Adipocyte (in vitro differentiated cells): ENCODE results near the gene CLDN24.

ENCODE experiments used
- DNase-seq: peaks from one replicate; pipeline ENCODE4 v3.0.0-alpha.2; 2015; ENCODE audit warnings: low read depth
- H3K27me3 ChIP-seq: replicated peaks from 2 replicates; pipeline ENCODE4 v1.7.0; 2013; ENCODE audit warnings: mild to moderate bottlenecking, low read length, moderate library complexity; ENCODE audit not compliant: control insufficient read depth, insufficient read depth
- H3K36me3 ChIP-seq: 2 replicates; pipeline ENCODE4 v1.7.0; 2013; ENCODE audit warnings: low read length, mild to moderate bottlenecking, moderate library complexity; ENCODE audit not compliant: control insufficient read depth, insufficient read depth, severe bottlenecking
- H3K4me1 ChIP-seq: 2 replicates; pipeline ENCODE4 v1.7.0; 2013; ENCODE audit warnings: mild to moderate bottlenecking, low read length, moderate library complexity; ENCODE audit not compliant: control insufficient read depth, insufficient read depth
- H3K4me3 ChIP-seq: 2 replicates; pipeline ENCODE4 v1.7.0; 2013; ENCODE audit warnings: mild to moderate bottlenecking, low read length, moderate library complexity
- H3K9ac ChIP-seq: 2 replicates; pipeline ENCODE4 v1.7.0; 2013; ENCODE audit warnings: mild to moderate bottlenecking, low read length, moderate library complexity
- H3K9me3 ChIP-seq: 2 replicates; pipeline ENCODE4 v1.7.0; 2013; ENCODE audit warnings: mild to moderate bottlenecking, low read length, moderate library complexity; ENCODE audit not compliant: control insufficient read depth

CLDN24 gene

DNA sequence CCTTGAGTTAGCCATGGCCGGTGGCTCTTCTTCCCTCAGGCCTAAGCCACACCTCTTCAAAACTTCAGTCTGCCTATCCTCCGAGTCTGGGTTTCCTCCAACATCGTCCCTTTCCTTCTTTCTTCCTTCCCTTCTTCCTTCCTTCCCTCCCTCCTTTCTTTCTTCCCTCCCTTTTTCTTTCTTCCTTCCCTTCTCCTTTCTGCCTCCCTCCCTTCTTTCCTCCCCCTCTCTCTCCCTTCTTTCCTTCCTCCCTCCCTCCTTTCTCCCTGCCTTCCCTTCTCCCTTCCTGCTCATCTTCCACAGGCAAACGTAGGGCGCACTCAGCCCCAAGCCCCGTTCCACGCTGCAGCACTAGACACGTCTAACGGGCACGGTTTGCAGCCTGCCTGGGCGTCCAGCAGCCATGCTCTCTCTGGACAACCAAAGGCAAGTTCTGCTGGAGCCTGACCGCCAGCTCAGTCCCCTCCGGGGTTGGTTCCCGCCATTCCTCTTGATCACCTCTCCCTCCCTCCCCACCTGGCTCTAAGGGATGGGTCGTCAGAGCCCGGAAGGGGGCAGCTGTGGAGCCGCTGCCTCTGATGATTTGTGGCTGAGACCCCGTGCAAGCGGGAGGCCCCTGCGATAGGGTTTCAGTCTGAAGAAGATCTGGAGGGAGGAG, 34.1 kb upstream of the CLDN24 start:
- Histone ChIP-seq H3K4me3 (no peak overlapping the region), H3K9me3 (no peaks in the 10 kb centered on the region), H3K36me3 (no peaks in the 10 kb centered on the region), H3K9ac (no peak overlapping the region), H3K4me1 (peaks cover 13% of the 10 kb centered on the region), H3K27me3 (peaks cover 11% of the 10 kb centered on the region)
- no peak for DNase-seq

DNA sequence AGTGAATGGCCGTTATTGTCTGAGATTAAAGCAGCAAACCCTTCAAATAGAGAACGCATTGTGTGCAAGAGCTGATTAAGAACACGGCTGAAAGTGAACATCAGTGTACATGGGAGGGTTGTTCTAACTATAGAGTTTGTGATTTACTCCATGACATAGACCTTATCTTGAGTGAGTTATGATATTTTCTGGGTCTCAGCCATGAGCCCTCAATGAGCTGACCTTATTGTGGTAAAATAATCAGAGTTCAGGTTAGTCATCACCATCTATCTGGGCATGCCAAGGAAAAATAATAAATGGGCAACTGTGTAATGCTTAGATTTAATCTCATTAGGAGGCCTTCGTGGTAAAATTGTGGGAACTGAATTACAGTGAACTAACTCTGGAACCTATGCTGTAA, 33.2 kb upstream of the CLDN24 start:
- peaks cover 11% of the 10 kb centered on the region for H3K27me3 ChIP-seq
- no peak overlapping the region for H3K4me3 ChIP-seq
- H3K36me3 ChIP-seq = no peaks in the 10 kb centered on the region
- no peaks in the 10 kb centered on the region for H3K9me3 ChIP-seq
- peak; percentile 6 for DNase-seq
- H3K9ac ChIP-seq = no peak overlapping the region
- peaks cover 20% of the 10 kb centered on the region for H3K4me1 ChIP-seq

DNA sequence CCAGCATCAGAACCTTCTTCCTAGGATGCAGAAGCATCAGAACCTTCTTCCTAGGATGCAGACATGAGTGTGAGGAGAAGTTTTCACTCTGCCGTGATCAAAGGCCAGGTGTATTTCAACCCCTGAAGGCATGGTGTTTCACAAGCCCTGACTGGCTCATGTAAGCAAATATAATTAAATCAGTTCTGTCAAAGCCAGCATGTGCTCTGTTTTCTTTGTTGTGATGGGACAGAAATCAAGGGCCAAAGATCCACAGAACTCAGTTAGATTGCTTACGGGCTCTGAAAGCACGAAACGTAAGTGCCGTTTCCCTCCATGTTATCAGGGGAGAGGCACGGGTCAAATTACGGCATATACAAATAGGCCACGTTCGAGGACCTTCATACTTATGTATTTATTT, 32.0 kb upstream of the CLDN24 start:
- Histone ChIP-seq H3K9ac (no peak overlapping the region), H3K4me1 (peaks cover 19% of the 10 kb centered on the region), H3K9me3 (no peaks in the 10 kb centered on the region), H3K27me3 (peaks cover 11% of the 10 kb centered on the region), H3K36me3 (no peaks in the 10 kb centered on the region), H3K4me3 (no peak overlapping the region)
- no peak for DNase-seq

DNA sequence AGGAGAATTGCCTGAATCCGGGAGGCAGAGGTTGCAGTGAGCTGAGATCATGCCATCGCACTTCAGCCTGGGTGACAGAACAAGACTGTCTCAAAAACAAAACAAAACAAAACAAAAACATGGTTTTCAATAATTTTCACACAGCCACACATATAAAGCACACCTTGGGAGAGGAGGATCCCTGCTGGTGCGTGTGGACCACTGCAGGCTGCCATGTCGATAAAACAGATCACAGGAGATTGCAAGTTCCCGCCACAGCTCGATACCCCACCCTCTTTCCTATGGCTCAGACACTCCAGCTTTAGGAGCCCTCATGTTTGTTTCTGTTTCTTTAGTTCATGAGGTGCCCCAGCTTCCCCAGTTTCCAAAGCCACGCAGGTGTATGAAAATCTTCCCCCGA, 31.3 kb upstream of the CLDN24 start:
- H3K4me3 ChIP-seq = no peak overlapping the region
- peaks cover 11% of the 10 kb centered on the region for H3K27me3 ChIP-seq
- H3K4me1 ChIP-seq = peaks cover 23% of the 10 kb centered on the region
- no peaks in the 10 kb centered on the region for H3K9me3 ChIP-seq
- no peak overlapping the region for H3K9ac ChIP-seq
- no peak for DNase-seq
- no peaks in the 10 kb centered on the region for H3K36me3 ChIP-seq

DNA sequence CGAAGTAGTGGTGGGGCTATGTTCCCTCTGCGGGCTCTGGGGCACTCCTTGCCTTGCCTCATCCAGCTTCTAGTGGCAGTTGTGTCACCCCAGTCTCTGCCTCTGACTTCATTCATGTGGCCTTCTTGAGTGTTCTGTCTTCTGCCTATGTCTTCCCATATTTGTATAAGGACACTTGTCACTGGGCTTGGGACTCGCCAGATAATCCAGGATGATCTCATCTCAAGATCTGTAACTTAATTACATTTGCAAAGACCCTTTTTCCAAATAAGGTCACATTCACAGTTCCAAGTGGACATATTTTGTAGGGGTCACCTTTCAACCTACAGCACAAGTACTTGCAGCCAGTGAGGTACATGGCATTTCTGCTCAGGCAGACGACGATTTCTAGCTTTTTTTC, 30.3 kb upstream of the CLDN24 start:
- no peaks in the 10 kb centered on the region for H3K9me3 ChIP-seq
- peaks cover 28% of the 10 kb centered on the region for H3K4me1 ChIP-seq
- no peaks in the 10 kb centered on the region for H3K36me3 ChIP-seq
- no peak for DNase-seq
- H3K27me3 ChIP-seq = peaks cover 11% of the 10 kb centered on the region
- no peak overlapping the region for H3K4me3 ChIP-seq
- H3K9ac ChIP-seq = no peak overlapping the region

DNA sequence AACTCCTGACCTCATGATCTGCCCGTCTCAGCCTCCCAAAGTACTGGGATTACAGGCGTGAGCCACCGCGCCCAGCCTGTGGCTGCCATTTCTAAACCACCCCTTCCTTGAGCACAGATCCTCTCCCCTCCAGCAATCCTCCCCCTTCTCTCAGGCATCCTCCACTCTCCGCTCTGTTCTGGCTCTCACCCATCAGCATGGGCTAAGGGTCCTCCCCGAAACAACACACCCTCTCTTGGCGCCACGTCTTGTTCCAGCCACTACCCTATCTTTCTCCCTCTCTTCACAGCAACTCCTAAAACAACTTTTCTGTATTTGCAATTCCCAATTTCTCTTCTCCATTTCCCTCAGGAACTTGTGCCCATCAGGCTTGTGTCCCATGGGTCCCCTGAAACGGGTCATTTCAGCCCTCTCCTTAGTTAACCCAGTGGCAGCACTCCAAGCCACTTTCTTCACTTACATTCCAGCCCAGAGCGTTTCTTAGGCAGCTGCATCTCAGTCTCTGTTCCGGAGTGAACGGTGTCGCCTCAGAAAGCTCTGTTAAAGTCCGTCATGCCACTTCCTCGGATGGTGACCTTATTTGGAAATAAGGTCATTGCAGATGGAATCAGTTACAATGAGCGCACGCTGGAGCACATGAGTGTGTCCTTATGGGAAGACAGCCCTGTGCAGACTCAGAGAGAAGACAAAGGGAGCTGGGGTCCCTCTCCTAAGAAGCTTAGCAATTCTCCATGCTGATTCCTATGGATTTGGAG, 28.3 kb upstream of the CLDN24 start:
- H3K27me3 ChIP-seq = peaks cover 11% of the 10 kb centered on the region
- no peak for DNase-seq

DNA sequence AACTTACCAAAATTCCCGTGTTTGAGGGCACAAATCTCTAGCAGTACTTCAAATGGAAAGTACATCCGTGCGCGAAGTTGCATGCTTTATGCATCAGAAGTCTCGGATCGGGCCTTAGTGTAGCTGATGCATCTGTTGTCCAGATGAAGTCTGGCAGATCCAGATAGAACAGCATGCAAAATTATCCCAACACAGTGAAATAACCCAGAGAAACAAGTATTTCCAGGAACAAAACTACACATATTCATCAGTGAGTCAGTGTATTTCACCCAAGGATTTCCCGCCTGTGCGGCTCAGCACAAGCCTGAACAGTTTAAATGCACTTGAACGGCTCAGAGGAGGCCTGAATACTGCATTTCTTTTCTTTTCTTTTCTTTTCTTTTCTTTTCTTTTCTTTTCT, 27.4 kb upstream of the CLDN24 start:
- Histone ChIP-seq H3K27me3 (peaks cover 11% of the 10 kb centered on the region), H3K9ac (no peak overlapping the region), H3K9me3 (no peaks in the 10 kb centered on the region), H3K4me1 (peaks cover 31% of the 10 kb centered on the region), H3K4me3 (no peak overlapping the region), H3K36me3 (no peaks in the 10 kb centered on the region)
- peak; percentile 19 for DNase-seq

More for the DNA sequence above, 28.3 kb upstream of the CLDN24 start:
- H3K36me3 ChIP-seq = no peaks in the 10 kb centered on the region
- peaks cover 27% of the 10 kb centered on the region for H3K4me1 ChIP-seq
- no peak overlapping the region for H3K9ac ChIP-seq
- H3K9me3 ChIP-seq = no peaks in the 10 kb centered on the region
- no peak overlapping the region for H3K4me3 ChIP-seq

DNA sequence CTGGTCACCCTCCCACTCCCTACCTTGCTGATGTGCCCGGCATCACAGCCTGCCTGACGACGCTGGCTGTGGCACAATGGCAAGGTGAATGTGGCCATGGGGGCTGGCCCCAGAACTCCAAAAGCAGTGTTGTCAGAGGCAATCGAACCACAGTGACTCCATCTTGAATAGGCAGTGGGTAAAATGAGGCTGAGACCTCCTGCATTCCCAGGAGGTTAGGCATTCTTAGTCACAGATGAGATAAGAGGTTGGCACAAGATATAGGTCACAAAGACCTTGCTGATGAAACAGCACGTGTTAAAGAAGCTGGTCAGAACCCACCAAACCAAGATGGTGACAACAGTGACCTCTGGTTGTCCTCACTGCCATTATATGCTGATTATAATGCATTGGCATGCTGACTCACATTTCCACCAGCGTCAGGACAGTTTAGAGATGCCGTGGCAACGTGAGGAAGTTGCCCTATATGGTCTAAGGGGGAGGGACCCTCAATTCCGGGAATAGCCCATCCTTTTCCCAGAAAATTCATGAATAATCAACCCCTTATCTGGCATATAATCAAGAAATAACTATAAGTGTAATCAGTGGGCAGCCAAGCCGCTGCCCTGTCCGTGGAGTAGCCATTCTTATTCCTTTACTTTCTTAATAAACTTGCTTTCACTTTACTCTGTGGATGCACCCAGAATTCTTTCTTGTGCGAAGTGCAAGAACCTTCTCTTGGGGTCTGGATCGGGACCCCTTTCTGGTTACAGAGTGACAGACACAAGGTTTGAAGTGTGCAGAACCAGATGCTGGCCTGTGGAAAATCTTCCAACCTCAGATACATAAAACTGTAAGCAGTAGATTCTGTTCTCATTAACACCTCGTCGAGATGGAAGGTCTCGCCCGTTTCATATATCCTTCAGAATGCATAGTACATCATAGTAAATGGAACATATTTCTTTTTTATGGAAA, 26.8 kb upstream of the CLDN24 start:
- H3K27me3 ChIP-seq = peaks cover 9% of the 10 kb centered on the region
- H3K9ac ChIP-seq = no peak overlapping the region
- H3K36me3 ChIP-seq = no peaks in the 10 kb centered on the region
- no peaks in the 10 kb centered on the region for H3K9me3 ChIP-seq
- peaks cover 35% of the 10 kb centered on the region for H3K4me1 ChIP-seq
- peak; percentile 78 for DNase-seq
- no peak overlapping the region for H3K4me3 ChIP-seq

DNA sequence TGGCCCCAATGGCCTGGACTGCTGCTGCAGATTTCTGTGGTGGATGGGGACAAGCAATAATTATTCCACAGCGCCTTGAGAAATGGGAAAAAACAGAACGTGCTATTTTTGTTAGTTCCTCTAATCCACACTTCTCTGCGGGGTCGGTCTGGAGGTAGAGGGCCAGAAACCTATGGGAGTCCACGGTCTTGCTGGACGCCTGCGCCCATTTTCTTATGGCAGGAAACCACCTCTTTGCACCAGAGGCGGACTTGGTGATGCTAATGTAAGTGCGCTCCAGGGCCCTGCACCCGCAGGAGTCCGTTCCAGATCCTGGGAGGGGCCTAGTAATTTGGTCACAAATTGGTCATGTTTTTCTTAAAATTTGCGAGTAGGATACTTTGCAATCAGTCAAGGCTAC, 25.9 kb upstream of the CLDN24 start:
- peaks cover 4% of the 10 kb centered on the region for H3K27me3 ChIP-seq
- H3K9me3 ChIP-seq = no peaks in the 10 kb centered on the region
- H3K4me3 ChIP-seq = no peak overlapping the region
- no peaks in the 10 kb centered on the region for H3K36me3 ChIP-seq
- peaks cover 40% of the 10 kb centered on the region for H3K4me1 ChIP-seq
- no peak for DNase-seq
- no peak overlapping the region for H3K9ac ChIP-seq

DNA sequence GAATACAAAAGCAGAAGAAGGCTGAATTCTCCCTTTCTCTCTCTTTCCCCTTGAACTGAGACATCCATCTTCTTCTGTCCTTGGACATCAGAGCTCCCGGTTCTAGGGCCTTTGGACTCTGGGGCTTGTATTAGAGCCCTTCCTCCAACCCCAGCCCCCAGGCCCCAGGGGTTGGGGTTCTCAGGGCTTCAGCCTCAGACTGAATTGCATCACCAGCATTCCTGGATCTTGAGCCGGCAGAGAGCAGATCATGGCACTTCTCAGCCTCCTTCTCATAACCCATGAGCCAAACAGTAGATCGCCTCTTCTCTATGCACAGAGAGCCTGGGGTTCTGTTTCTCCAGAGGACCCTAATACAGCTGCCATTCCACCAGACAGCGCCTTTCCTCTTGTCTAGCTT, 25.3 kb upstream of the CLDN24 start:
- Histone ChIP-seq H3K9ac (no peak overlapping the region), H3K27me3 (peaks cover 3% of the 10 kb centered on the region), H3K9me3 (no peaks in the 10 kb centered on the region), H3K36me3 (no peaks in the 10 kb centered on the region), H3K4me3 (no peak overlapping the region), H3K4me1 (peaks cover 41% of the 10 kb centered on the region)
- peak; percentile 58 for DNase-seq

DNA sequence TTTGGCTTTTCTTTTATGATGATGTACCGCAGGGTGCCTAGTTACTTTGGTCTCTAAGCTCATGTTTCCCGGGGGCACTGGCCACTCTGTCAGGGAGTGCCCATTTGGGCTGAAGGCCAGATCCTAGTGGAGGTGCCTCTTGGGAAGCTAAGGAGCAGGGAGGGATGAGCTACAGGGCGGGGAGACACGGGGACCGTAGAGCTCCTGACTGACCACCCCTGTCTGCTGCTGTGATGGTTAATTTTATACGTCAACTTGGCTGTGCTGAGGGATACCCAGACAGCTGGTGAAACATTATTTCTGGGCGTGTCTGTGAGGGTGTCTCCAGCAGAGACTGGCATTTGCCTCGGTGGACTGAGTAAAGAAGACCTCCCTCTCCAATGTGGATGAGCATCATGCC, 24.9 kb upstream of the CLDN24 start:
- H3K9ac ChIP-seq = no peak overlapping the region
- no peaks in the 10 kb centered on the region for H3K27me3 ChIP-seq
- no peak for DNase-seq
- H3K4me3 ChIP-seq = no peak overlapping the region
- no peaks in the 10 kb centered on the region for H3K36me3 ChIP-seq
- H3K4me1 ChIP-seq = peaks cover 41% of the 10 kb centered on the region
- H3K9me3 ChIP-seq = no peaks in the 10 kb centered on the region
